HG03103 (cell line): ENCODE data around the gene TBX2.
"Not testable (repeated sequence)": the region's sequence is repeated elsewhere in the genome, so short reads cannot be mapped to it uniquely, and the experiment has no call there.

Experiments used
- ATAC-seq: cut with Tn5 transposase; IDR thresholded peaks from one replicate; pipeline ENCODE4 v1.9.1; 2021; ENCODE audit warnings: low read depth; ENCODE audit not compliant: unreplicated experiment

Gene TBX2

GRCh38 chr17:61399131-61400065 lies at the start of gene TBX2:
TSS of gene TBX2 (plus strand) at chr17:61399843. CDS start at chr17:61400177, 334 bp downstream.
- no peak for ATAC-seq

DNA sequence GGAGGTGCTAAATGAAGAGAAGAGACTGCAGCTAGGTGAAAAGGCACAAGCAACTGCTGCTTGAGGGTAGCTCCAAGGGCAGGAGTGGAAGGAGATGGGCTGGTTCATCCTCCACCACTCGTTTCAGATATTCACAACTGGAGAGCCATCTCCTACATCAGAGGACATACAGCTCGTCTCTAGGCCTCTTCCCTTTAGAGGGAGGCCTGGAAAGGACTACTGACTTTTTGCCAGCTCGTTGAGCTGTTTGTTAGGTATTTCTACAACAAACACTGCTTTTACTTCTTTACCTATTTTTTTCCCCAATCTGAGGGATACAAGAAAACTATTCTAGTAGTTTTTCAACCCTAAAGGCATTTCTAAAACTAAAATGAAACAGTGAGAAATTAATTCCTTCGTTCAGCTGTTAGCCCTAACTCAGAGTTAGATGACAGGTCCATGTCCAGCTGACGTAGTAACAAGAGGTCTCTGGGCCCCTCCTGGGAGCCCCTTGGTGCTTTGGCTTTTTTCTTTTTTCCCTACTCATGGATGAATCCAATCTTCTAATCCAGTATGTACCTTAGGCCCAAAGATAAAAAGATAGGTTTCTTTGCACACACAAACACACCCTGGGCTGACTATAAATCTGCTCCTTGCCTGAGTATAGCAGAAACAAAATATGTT lies 47.8 kb upstream of the TBX2 start:
- no peak for ATAC-seq

DNA sequence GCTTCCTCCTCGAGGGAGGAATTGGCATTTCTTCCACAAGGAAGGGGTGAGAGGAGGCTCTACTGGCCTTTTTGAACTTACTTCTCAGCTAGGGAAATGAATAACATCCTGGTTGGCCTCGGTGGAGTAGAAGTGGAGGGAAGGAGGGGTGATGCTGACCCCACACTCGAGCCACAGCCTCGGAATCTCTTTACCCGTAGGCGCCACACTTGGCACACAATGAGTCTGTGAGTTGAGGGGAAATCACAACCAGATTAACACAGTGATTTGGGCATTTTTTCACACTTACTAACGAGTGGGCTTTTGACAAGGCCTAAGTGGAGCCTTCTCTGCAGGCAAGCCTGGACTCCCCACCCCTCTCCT lies 47.3 kb upstream of the TBX2 start:
- ATAC-seq: no peak

GRCh38 chr17:61352781-61353491 lies 46.7 kb upstream of the TBX2 start:
- no peak for ATAC-seq

GRCh38 chr17:61353615-61354014 lies 46.0 kb upstream of the TBX2 start:
- no peak for ATAC-seq

- no peak for ATAC-seq
Measured at GRCh38 chr17:61354895-61355874, 44.5 kb upstream of the TBX2 start.

DNA sequence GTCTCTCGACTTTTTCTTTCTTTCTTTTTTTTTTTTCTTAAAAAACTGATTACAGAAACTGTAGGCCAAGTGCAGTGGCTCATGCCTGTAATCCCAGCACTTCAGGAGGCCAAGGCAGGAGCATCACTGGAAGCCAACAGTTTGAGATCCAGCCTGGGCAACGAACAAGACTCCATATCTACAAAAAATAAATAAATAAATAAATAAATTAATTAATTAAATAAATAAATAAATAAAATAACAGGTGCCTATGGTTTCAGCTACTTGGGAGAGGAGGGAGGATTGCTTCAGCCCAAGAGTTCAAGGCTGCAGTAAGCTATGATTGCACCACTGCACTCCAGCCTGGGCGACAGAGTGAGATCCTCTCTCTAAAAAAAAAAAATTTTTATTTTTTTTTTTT lies 42.6 kb upstream of the TBX2 start:
- ATAC-seq: not testable (repeated sequence)

DNA sequence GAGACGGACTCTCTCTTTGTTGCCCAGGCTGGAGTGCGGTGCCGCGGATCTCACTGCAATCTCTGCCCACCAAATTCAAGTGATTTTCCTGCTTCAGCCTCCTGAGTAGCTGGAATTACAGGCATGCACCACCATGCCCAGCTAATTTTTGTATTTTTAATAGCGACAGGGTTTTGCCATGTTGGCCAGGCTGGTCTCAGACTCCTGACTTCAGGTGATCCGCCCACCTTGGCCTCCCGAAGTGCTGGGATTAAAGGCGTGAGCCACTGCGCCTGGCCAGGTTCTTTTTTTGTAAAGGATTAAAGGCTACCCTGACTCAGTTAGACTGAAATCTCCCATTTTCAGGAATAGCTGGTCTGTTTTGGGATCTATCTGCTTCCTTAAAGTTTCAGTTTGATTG lies 40.1 kb upstream of the TBX2 start:
- ATAC-seq: not testable (repeated sequence)

GRCh38 chr17:61360318-61360943 lies 39.2 kb upstream of the TBX2 start:
- ATAC-seq: no peak

DNA sequence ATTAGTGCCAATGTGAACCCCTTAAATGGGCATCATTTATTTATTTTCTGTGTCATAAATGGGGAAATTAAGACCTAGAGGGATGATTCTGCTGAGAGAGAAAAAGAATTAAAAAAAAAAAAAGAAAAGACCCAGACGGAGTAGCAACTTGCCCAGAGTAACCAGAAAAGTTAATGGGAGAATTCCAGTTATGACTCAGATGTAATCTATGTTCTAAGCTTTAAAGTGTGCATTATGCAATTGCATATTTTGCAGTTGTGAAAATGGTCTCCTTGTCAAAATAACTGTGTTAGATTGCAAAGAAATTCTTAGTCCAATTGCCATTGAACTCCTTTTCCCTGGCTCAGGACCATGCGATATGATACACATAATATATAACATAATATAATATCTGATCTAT lies 38.6 kb upstream of the TBX2 start:
- ATAC-seq: no peak

DNA sequence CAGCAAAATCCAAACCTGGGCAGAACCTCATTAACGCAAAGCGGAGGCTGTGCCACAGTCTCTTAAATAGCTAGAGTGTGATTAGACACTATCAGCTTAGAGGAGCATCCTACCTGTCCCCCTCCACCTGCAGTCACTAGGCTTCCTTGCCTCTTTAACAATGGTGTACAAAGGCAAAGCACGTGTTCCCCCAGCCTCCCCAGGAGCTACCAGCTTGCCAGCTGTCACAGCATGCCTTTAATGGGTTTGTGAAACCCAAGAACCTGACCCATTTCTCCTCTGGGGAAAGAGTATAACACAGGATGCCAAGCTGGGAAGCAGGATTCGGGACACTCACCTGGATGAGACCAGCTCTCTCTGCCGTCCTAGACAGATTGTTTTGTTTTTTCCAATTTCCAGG lies 37.2 kb upstream of the TBX2 start:
- no peak for ATAC-seq

- ATAC-seq: no peak
Measured at GRCh38 chr17:61362852-61363600, 36.6 kb upstream of the TBX2 start.

- ATAC-seq: no peak
Measured at GRCh38 chr17:61363601-61364462, 35.8 kb upstream of the TBX2 start.

DNA sequence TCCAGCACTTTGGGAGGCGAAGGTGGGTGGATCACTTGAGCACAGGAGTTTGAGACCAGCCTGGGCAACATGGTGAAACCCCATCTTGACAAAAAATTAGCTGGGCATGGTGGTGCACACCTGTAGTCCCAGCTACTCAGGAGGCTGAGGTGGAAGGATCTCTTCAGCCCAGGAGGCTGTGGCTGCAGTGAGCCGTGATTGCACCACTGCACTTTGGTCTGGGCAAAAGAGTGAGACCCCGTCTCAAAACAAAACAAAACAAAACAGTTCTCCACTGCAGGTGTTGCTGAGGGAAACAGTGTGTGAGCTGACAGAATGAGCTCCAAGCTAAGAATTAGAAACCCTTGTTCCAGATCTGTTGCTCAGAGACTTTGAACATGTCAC lies 35.2 kb upstream of the TBX2 start:
- no peak for ATAC-seq

GRCh38 chr17:61366076-61366714 lies 33.4 kb upstream of the TBX2 start:
- ATAC-seq: no peak

GRCh38 chr17:61366715-61367413 lies 32.8 kb upstream of the TBX2 start:
- no peak for ATAC-seq
